ENCODE data around the gene NDUFB8.

DNA sequence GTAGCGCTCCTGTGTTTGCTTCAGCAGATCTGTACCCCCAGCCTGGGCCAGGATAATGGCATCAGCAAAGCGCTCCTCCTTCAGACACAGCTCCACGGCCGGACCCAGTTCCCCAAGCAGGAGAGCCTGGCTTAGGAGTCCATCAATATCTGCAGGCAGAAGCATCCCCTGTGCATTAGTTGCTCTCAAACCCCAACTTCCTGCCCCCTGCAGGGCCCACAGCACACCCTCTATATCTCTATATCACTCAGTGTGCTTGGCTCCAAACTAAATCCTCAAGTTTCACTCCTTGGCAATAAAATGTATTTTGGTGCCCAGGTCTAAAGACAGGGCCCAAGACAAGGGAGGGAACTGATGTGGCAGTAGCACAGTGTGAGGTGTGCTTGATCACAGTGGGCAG, 31.6 kb downstream of the NDUFB8 start:
- TF ChIP-seq, protein P1, sequence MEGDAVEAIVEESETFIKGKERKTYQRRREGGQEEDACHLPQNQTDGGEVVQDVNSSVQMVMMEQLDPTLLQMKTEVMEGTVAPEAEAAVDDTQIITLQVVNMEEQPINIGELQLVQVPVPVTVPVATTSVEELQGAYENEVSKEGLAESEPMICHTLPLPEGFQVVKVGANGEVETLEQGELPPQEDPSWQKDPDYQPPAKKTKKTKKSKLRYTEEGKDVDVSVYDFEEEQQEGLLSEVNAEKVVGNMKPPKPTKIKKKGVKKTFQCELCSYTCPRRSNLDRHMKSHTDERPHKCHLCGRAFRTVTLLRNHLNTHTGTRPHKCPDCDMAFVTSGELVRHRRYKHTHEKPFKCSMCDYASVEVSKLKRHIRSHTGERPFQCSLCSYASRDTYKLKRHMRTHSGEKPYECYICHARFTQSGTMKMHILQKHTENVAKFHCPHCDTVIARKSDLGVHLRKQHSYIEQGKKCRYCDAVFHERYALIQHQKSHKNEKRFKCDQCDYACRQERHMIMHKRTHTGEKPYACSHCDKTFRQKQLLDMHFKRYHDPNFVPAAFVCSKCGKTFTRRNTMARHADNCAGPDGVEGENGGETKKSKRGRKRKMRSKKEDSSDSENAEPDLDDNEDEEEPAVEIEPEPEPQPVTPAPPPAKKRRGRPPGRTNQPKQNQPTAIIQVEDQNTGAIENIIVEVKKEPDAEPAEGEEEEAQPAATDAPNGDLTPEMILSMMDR (IDR thresholded peaks at IDR 0.05; ENCODE audit: borderline replicate concordance, extremely low read depth, low read length, poor library complexity, severe bottlenecking), result peak; percentile 3
- TF ChIP-seq EZH2 (IDR thresholded peaks at IDR 0.05; ENCODE audit: borderline replicate concordance, low read depth, low read length, severe bottlenecking), result no peak
